ENCODE data around the gene TRAPPC2.

The TRAPPC2 gene

DNA sequence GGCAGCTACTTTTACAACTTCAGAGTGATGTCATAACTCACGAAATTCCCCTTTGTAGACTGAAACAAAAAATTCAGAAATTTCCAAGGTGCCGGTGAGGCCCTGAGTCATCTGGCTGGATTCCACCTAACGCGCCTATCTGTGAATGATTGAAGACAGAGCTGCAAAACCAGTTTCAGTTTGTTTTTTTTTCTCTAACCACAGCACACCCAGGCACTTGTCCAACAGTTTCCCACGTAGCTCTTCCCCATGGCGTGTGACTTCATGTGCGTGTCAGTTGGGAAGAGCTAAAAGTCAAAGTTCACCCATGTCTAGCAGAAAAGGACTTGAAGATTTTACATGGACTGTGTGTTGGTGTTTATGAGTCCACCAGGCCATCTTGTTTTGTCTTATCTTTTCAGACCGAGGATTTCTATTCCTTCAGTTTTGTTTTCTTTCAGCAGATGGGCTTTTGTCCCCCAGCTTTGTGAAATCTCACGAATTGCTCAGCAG, 65.1 kb downstream of the TRAPPC2 start:
- DNase-seq (ENCODE audit: low read depth in 2 of 2): peak; percentile 23 to 29

- no peak for DNase-seq (ENCODE audit: low read depth in 2 of 2)
Measured at GRCh38 chrX:13667919-13668318, 66.5 kb downstream of the TRAPPC2 start.

DNA sequence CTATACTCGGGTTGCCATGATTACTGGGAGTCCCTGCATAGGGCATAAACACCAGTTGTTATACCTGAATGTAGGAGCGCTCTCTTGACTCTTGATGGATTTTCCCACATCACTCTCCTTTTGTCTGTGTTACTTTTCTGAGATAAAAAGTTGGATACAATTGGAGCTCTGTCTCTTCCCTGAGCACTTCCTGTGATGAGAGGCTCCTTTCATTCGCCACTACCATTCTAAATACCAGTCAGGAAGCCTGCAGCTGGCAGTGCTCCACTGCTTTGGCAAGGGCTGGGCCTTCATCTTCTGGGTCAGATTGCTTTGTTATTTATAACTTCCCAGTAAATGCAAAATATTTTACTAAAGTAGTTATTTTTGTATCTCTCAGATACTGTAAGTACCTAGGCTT, 67.6 kb downstream of the TRAPPC2 start:
- DNase-seq (ENCODE audit: low read depth in 2 of 2): no peak

DNA sequence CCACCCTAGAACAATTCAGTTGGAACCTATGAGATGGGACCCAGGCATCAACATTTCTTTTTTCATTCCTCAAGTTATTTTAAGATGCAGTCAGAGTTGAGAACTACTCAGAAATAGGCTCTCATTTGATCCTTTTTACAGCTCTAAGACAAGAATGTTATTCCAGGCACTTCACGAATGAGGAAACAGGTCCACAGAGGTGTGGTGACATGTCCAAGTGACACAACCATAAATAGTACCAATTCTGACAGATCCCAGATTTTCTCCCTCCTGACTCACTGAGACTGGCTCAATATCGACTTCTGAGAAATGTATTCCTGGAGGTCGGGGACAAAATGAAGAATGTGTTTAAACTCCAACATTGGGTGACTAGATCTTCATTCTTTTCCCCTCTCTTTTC, 70.4 kb downstream of the TRAPPC2 start:
- no peak for DNase-seq (ENCODE audit: low read depth in 2 of 2)

DNA sequence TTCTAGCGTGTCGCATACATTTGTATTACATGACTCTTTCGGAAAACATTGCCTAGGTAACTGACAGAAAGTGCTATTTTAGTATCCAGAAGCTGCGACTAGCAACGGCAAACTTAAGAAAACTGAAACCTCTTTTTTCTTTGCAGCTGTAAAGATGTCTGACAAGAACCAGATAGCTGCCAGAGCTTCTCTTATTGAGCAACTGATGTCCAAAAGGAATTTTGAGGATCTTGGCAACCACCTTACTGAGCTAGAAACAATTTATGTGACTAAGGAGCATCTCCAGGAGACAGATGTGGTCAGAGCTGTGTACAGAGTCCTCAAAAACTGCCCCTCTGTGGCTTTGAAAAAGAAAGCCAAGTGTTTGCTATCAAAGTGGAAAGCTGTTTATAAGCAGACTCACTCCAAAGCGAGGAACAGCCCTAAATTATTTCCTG, 72.0 kb downstream of the TRAPPC2 start:
- no peak for DNase-seq (ENCODE audit: low read depth in 2 of 2)
